Measurements from ENCODE around the gene CTDSP2.
"Not testable (repeated sequence)": the region's sequence is repeated elsewhere in the genome, so short reads cannot be mapped to it uniquely, and the experiment has no call there.

The CTDSP2 gene

GRCh38 chr12:57822392-57823130 lies 24.0 kb downstream of the CTDSP2 start:
- no peak overlapping the region for H2AFZ ChIP-seq (ENCODE audit: low read depth, low read length, severe bottlenecking)
- TF ChIP-seq CTCF (IDR thresholded peaks at IDR 0.05; ENCODE audit: insufficient read depth, low read length, poor library complexity, severe bottlenecking) (no peak), EZH2phosphoT487 (conservative IDR thresholded peaks at IDR 0.05; ENCODE audit: low read length) (no peak)
- H4K20me1 ChIP-seq (ENCODE audit: low read depth, low read length) = no peaks in the 10 kb centered on the region
- H3K4me2 ChIP-seq (ENCODE audit: low read depth, low read length, poor library complexity, severe bottlenecking) = no peak overlapping the region
- no peak overlapping the region for H3K4me3 ChIP-seq (ENCODE audit: insufficient read depth, low read length, poor library complexity, severe bottlenecking)
- no peak overlapping the region for H3K9ac ChIP-seq (ENCODE audit: low read length)
- no peaks in the 10 kb centered on the region for H3F3A ChIP-seq (ENCODE audit: insufficient read depth)
- no peak overlapping the region for H3K27ac ChIP-seq (ENCODE audit: low read depth, low read length)
- no peaks in the 10 kb centered on the region for H3K36me3 ChIP-seq (ENCODE audit: low read length)
- H3K79me2 ChIP-seq (ENCODE audit: insufficient read depth, low read length) = no peaks in the 10 kb centered on the region
- no peaks in the 10 kb centered on the region for H3K9me3 ChIP-seq (ENCODE audit: insufficient read depth, low read length)
- no peaks in the 10 kb centered on the region for H3K27me3 ChIP-seq (ENCODE audit: low read length)
- H3K9me2 ChIP-seq (replicated peaks; ENCODE audit: insufficient read depth, low read length) = no peaks in the 10 kb centered on the region

GRCh38 chr12:57821474-57822214 lies 24.9 kb downstream of the CTDSP2 start:
- TF ChIP-seq EZH2phosphoT487 (conservative IDR thresholded peaks at IDR 0.05; ENCODE audit: low read length) (no peak), CTCF (IDR thresholded peaks at IDR 0.05; ENCODE audit: insufficient read depth, low read length, poor library complexity, severe bottlenecking) (no peak)
- Histone ChIP-seq H3F3A (ENCODE audit: insufficient read depth) (no peaks in the 10 kb centered on the region), H3K79me2 (ENCODE audit: insufficient read depth, low read length) (no peaks in the 10 kb centered on the region), H3K9me3 (ENCODE audit: insufficient read depth, low read length) (no peaks in the 10 kb centered on the region), H3K27me3 (ENCODE audit: low read length) (no peaks in the 10 kb centered on the region), H3K4me3 (ENCODE audit: insufficient read depth, low read length, poor library complexity, severe bottlenecking) (no peak overlapping the region), H3K4me2 (ENCODE audit: low read depth, low read length, poor library complexity, severe bottlenecking) (no peak overlapping the region), H3K36me3 (ENCODE audit: low read length) (no peaks in the 10 kb centered on the region), H3K27ac (ENCODE audit: low read depth, low read length) (no peak overlapping the region), H4K20me1 (ENCODE audit: low read depth, low read length) (no peaks in the 10 kb centered on the region), H3K9me2 (replicated peaks; ENCODE audit: insufficient read depth, low read length) (no peaks in the 10 kb centered on the region), H2AFZ (ENCODE audit: low read depth, low read length, severe bottlenecking) (no peak overlapping the region), H3K9ac (ENCODE audit: low read length) (no peak overlapping the region)

- not testable (repeated sequence) for H3K79me2 ChIP-seq (ENCODE audit: insufficient read depth, low read length); H3F3A ChIP-seq (ENCODE audit: insufficient read depth)
These were observed 25.5 kb downstream of the CTDSP2 start for GRCh38 chr12:57821015-57821414.

GRCh38 chr12:57820119-57820518 lies 26.4 kb downstream of the CTDSP2 start:
- not testable (repeated sequence) for H3K4me3 ChIP-seq (ENCODE audit: insufficient read depth, low read length, poor library complexity, severe bottlenecking); H4K20me1 ChIP-seq (ENCODE audit: low read depth, low read length); H3K4me2 ChIP-seq (ENCODE audit: low read depth, low read length, poor library complexity, severe bottlenecking); H3K9ac ChIP-seq (ENCODE audit: low read length); H3F3A ChIP-seq (ENCODE audit: insufficient read depth); H3K36me3 ChIP-seq (ENCODE audit: low read length); H2AFZ ChIP-seq (ENCODE audit: low read depth, low read length, severe bottlenecking); H3K27ac ChIP-seq (ENCODE audit: low read depth, low read length); H3K27me3 ChIP-seq (ENCODE audit: low read length); H3K9me2 ChIP-seq (replicated peaks; ENCODE audit: insufficient read depth, low read length); H3K9me3 ChIP-seq (ENCODE audit: insufficient read depth, low read length); H3K79me2 ChIP-seq (ENCODE audit: insufficient read depth, low read length)

More at GRCh38 chr12:57821015-57821414, 25.5 kb downstream of the CTDSP2 start:
- not testable (repeated sequence) for H3K9ac ChIP-seq (ENCODE audit: low read length); H3K9me3 ChIP-seq (ENCODE audit: insufficient read depth, low read length); H3K4me3 ChIP-seq (ENCODE audit: insufficient read depth, low read length, poor library complexity, severe bottlenecking); H3K9me2 ChIP-seq (replicated peaks; ENCODE audit: insufficient read depth, low read length); H2AFZ ChIP-seq (ENCODE audit: low read depth, low read length, severe bottlenecking); H3K4me2 ChIP-seq (ENCODE audit: low read depth, low read length, poor library complexity, severe bottlenecking); H3K27ac ChIP-seq (ENCODE audit: low read depth, low read length); H4K20me1 ChIP-seq (ENCODE audit: low read depth, low read length); H3K27me3 ChIP-seq (ENCODE audit: low read length); H3K36me3 ChIP-seq (ENCODE audit: low read length)

DNA sequence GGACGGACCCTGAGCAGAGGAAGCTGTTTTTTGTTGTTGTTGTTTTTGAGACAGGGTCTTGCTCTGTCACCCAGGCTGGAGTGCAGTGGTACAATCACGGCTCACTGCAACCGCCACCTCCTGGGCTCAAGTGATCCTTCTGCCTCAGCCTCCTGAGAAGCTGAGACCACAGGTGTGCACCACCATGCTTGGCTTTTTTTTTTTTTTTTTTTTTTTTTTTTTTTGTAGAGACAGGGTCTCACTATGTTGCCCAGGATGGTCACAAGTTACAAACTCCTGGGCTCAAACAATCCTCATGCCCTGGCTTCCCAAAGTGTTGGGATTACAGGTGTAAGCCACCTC lies 28.6 kb downstream of the CTDSP2 start:
- H3K9me2 ChIP-seq (replicated peaks; ENCODE audit: insufficient read depth, low read length); H3K79me2 ChIP-seq (ENCODE audit: insufficient read depth, low read length); H4K20me1 ChIP-seq (ENCODE audit: low read depth, low read length); H2AFZ ChIP-seq (ENCODE audit: low read depth, low read length, severe bottlenecking); H3K27ac ChIP-seq (ENCODE audit: low read depth, low read length); H3K4me3 ChIP-seq (ENCODE audit: insufficient read depth, low read length, poor library complexity, severe bottlenecking); H3K9me3 ChIP-seq (ENCODE audit: insufficient read depth, low read length); H3K9ac ChIP-seq (ENCODE audit: low read length); H3F3A ChIP-seq (ENCODE audit: insufficient read depth); H3K4me2 ChIP-seq (ENCODE audit: low read depth, low read length, poor library complexity, severe bottlenecking); H3K36me3 ChIP-seq (ENCODE audit: low read length); H3K27me3 ChIP-seq (ENCODE audit: low read length): not testable (repeated sequence)

Measured in SU-DHL-6 (cell line).